Ishikawa (cell line): ENCODE data around the gene KIAA0319L.

Experiments
- EGR1 ChIP-seq: IDR thresholded peaks from 2 replicates; pipeline ENCODE4 v1.6.1; 2012
- EP300 ChIP-seq: IDR thresholded peaks from 2 replicates; pipeline ENCODE4 v1.6.1; 2012; ENCODE audit warnings: borderline replicate concordance
- MAX ChIP-seq: IDR thresholded peaks from 2 replicates; pipeline ENCODE4 v1.6.1; 2012
- RAD21 ChIP-seq: IDR thresholded peaks from 2 replicates; pipeline ENCODE4 v1.6.1; 2012; ENCODE audit warnings: low read depth
- TEAD4 ChIP-seq: IDR thresholded peaks from 2 replicates; pipeline ENCODE4 v1.6.1; 2012
- TF ChIP-seq, protein P1 (sequence below): IDR thresholded peaks from 2 replicates; pipeline ENCODE4 v1.6.1; 2012; ENCODE audit warnings: low read depth, mild to moderate bottlenecking
- TF ChIP-seq, protein P2 (sequence below): IDR thresholded peaks from 2 replicates; pipeline ENCODE4 v1.6.1; 2012

- TF ChIP-seq MAX (no peak), RAD21 (peak; percentile 73), EP300 (no peak), EGR1 (no peak), TEAD4 (no peak)
- TF ChIP-seq, protein P1, sequence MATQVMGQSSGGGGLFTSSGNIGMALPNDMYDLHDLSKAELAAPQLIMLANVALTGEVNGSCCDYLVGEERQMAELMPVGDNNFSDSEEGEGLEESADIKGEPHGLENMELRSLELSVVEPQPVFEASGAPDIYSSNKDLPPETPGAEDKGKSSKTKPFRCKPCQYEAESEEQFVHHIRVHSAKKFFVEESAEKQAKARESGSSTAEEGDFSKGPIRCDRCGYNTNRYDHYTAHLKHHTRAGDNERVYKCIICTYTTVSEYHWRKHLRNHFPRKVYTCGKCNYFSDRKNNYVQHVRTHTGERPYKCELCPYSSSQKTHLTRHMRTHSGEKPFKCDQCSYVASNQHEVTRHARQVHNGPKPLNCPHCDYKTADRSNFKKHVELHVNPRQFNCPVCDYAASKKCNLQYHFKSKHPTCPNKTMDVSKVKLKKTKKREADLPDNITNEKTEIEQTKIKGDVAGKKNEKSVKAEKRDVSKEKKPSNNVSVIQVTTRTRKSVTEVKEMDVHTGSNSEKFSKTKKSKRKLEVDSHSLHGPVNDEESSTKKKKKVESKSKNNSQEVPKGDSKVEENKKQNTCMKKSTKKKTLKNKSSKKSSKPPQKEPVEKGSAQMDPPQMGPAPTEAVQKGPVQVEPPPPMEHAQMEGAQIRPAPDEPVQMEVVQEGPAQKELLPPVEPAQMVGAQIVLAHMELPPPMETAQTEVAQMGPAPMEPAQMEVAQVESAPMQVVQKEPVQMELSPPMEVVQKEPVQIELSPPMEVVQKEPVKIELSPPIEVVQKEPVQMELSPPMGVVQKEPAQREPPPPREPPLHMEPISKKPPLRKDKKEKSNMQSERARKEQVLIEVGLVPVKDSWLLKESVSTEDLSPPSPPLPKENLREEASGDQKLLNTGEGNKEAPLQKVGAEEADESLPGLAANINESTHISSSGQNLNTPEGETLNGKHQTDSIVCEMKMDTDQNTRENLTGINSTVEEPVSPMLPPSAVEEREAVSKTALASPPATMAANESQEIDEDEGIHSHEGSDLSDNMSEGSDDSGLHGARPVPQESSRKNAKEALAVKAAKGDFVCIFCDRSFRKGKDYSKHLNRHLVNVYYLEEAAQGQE, result no peak
- TF ChIP-seq, protein P2, sequence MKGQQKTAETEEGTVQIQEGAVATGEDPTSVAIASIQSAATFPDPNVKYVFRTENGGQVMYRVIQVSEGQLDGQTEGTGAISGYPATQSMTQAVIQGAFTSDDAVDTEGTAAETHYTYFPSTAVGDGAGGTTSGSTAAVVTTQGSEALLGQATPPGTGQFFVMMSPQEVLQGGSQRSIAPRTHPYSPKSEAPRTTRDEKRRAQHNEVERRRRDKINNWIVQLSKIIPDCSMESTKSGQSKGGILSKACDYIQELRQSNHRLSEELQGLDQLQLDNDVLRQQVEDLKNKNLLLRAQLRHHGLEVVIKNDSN, result no peak
Observed at GRCh38 chr1:35564037-35564883, 7.1 kb upstream of the KIAA0319L start.
